DOHH2 (cell line): ENCODE results near the gene FAM107B.

ENCODE experiments used
- EZH2phosphoT487 ChIP-seq: fragments of 200-600 bp; sonication (generic); IDR thresholded peaks from 2 replicates; pipeline ENCODE4 v1.6.1; 2017; ENCODE audit warnings: borderline replicate concordance, mild to moderate bottlenecking, antibody characterized with exemption, low read length, moderate library complexity, mixed read lengths
- TF ChIP-seq, protein P1 (sequence below): fragments of 200-600 bp; sonication (generic); IDR thresholded peaks from one replicate; pipeline ENCODE4 v1.5.1; 2014; ENCODE audit warnings: antibody characterized with exemption, mild to moderate bottlenecking, low read depth, low read length; ENCODE audit not compliant: poor library complexity, severe bottlenecking

- no peak for TF ChIP-seq EZH2phosphoT487
- TF ChIP-seq, protein P1, sequence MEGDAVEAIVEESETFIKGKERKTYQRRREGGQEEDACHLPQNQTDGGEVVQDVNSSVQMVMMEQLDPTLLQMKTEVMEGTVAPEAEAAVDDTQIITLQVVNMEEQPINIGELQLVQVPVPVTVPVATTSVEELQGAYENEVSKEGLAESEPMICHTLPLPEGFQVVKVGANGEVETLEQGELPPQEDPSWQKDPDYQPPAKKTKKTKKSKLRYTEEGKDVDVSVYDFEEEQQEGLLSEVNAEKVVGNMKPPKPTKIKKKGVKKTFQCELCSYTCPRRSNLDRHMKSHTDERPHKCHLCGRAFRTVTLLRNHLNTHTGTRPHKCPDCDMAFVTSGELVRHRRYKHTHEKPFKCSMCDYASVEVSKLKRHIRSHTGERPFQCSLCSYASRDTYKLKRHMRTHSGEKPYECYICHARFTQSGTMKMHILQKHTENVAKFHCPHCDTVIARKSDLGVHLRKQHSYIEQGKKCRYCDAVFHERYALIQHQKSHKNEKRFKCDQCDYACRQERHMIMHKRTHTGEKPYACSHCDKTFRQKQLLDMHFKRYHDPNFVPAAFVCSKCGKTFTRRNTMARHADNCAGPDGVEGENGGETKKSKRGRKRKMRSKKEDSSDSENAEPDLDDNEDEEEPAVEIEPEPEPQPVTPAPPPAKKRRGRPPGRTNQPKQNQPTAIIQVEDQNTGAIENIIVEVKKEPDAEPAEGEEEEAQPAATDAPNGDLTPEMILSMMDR: no peak
Observed at GRCh38 chr10:14581553-14582321, 193.0 kb downstream of the FAM107B start.
